A673 (cell line): ENCODE data around the gene GPR32. TPM values are rescaled to one million over a fixed set of nuclear protein-coding genes. Genes with fewer than 3 reads are reported as not detected.

Experiments
- BruUV-seq: library from RNA; stranded (reverse); fragments of 400-500 nt; replicated peaks from 2 replicates; lab custom pipeline; 2021; lab: Mats Ljungman, UMichigan
- CTCF ChIA-PET: fragments of 300-600 bp; sonication (Branson Sonifier 250); formaldehyde crosslinking; loops from one replicate; lab custom pipeline; 2022; ENCODE audit warnings: antibody characterized with exemption; lab: Charles Lee
- POLR2A ChIA-PET: fragments of 300-600 bp; sonication (Branson Sonifier 250); formaldehyde crosslinking; loops from one replicate; lab custom pipeline; 2022; ENCODE audit warnings: antibody characterized with exemption; ENCODE audit not compliant: low non-redundant PET; lab: Charles Lee
- DNase-seq: peaks from one replicate; pipeline ENCODE4 v3.0.0-alpha.2; 2015; ENCODE audit warnings: low spot score
- H3K27ac ChIP-seq: fragments of 200-600 bp; sonication (generic); 2 replicates; pipeline ENCODE4 v1.5.1; 2016; ENCODE audit warnings: mixed run types, low read depth, mild to moderate bottlenecking, mixed read lengths, antibody characterized with exemption, low read length; ENCODE audit not compliant: poor library complexity, severe bottlenecking
- H3K27me3 ChIP-seq: fragments of 200-600 bp; sonication (generic); replicated peaks from 2 replicates; pipeline ENCODE4 v1.6.1; 2017; ENCODE audit warnings: mixed run types, low read depth, mild to moderate bottlenecking, mixed read lengths, antibody characterized with exemption, low read length; ENCODE audit not compliant: insufficient read depth, poor library complexity
- H3K36me3 ChIP-seq: fragments of 200-600 bp; sonication (generic); 2 replicates; pipeline ENCODE4 v1.6.1; 2016; ENCODE audit warnings: mixed run types, mild to moderate bottlenecking, mixed read lengths, antibody characterized with exemption, low read length; ENCODE audit not compliant: insufficient read depth, poor library complexity, severe bottlenecking
- H3K4me1 ChIP-seq: fragments of 200-600 bp; sonication (generic); 2 replicates; pipeline ENCODE4 v1.6.1; 2017; ENCODE audit warnings: mixed run types, mild to moderate bottlenecking, mixed read lengths, antibody characterized with exemption, low read length; ENCODE audit not compliant: insufficient read depth, poor library complexity, severe bottlenecking
- H3K4me3 ChIP-seq: fragments of 200-600 bp; sonication (generic); 2 replicates; pipeline ENCODE4 v1.5.1; 2016; ENCODE audit warnings: low read depth, mixed run types, mild to moderate bottlenecking, mixed read lengths, low read length; ENCODE audit not compliant: poor library complexity, severe bottlenecking
- H3K9me3 ChIP-seq: fragments of 200-600 bp; sonication (generic); 2 replicates; pipeline ENCODE4 v1.6.1; 2016; ENCODE audit warnings: mixed run types, low read depth, mild to moderate bottlenecking, mixed read lengths, antibody characterized with exemption, low read length; ENCODE audit not compliant: poor library complexity, severe bottlenecking
- EZH2 ChIP-seq: fragments of 200-600 bp; sonication (generic); IDR thresholded peaks from 2 replicates; pipeline ENCODE4 v1.6.1; 2017; ENCODE audit warnings: borderline replicate concordance, low read depth, mild to moderate bottlenecking, mixed read lengths, antibody characterized with exemption, low read length; ENCODE audit not compliant: poor library complexity, severe bottlenecking
- intact Hi-C: fragments of 100-400 bp; cut with micrococcal nuclease; formaldehyde crosslinking; loops from one replicate; pipeline ENCODE4 v1.10.0; 2022; ENCODE audit not compliant: unreplicated experiment
- total RNA-seq: library from RNA; stranded (reverse); gene quantifications from 2 replicates; pipeline ENCODE4 v1.2.3, GENCODE V29; 2021
- TF ChIP-seq, protein P1 (sequence below): fragments of 300-800, 200-600 bp; sonication (generic); conservative IDR thresholded peaks from 2 replicates; pipeline ENCODE4 v1.5.1; 2017; ENCODE audit warnings: low read depth, mild to moderate bottlenecking, antibody characterized with exemption, low read length, moderate library complexity, mixed read lengths

GPR32 gene
- total RNA-seq, 1 experiment from 2014 or later, result not detected

DNA sequence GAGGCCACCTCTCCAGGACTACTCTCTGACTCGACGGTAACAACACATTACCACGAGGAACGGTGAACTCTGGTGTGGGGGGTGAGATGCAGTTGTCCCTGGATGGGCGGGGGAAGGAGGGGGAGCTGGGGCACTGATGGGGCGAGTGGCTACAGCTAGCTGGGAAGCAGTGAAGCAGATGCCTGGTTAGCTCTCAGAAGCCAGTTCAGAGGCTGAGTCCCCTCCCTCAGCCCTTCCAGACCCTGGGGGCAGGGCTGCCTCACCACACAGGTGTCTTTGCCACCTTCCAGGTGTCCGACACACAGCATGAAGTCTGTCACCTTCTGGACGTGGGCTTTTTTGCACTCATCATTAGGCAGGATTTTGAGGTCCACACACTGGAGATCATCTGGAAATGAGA is 49.4 kb downstream of the GPR32 start:
- H3K4me1 ChIP-seq, result no peaks in the 10 kb centered on the region
- intact Hi-C loops, result no loop called here
- no peak for TF ChIP-seq EZH2
- TF ChIP-seq, protein P1, sequence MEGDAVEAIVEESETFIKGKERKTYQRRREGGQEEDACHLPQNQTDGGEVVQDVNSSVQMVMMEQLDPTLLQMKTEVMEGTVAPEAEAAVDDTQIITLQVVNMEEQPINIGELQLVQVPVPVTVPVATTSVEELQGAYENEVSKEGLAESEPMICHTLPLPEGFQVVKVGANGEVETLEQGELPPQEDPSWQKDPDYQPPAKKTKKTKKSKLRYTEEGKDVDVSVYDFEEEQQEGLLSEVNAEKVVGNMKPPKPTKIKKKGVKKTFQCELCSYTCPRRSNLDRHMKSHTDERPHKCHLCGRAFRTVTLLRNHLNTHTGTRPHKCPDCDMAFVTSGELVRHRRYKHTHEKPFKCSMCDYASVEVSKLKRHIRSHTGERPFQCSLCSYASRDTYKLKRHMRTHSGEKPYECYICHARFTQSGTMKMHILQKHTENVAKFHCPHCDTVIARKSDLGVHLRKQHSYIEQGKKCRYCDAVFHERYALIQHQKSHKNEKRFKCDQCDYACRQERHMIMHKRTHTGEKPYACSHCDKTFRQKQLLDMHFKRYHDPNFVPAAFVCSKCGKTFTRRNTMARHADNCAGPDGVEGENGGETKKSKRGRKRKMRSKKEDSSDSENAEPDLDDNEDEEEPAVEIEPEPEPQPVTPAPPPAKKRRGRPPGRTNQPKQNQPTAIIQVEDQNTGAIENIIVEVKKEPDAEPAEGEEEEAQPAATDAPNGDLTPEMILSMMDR, result no peak
- no peak overlapping the region for H3K4me3 ChIP-seq
- no peaks in the 10 kb centered on the region for H3K9me3 ChIP-seq
- POLR2A ChIA-PET, result no interaction called here
- H3K27ac ChIP-seq, result no peak overlapping the region
- H3K27me3 ChIP-seq, result peaks cover 7% of the 10 kb centered on the region
- BruUV-seq, result no TSS peak
- H3K36me3 ChIP-seq, result no peaks in the 10 kb centered on the region
- CTCF ChIA-PET, result no interaction called here
- no peak for DNase-seq

DNA sequence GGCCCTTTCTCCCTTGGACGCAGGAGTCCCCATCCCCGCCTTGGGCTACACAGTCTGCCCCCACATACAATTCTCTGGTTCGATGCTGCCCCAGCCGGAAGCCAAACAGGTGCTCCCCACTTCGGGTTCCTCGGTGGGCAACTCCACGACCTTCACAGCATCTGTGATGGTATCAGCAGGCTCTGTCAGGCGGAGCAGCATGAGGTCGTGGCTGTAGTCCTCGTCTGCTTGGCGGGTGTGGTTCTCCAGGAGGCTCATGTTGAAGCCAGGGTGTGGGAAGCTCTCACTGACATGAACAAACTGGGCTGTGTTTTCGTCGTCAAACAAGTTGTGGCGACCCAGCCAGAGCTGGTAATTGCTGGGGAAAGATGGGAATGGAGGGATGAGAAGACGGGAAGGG is 49.8 kb downstream of the GPR32 start:
- Histone ChIP-seq H3K27me3 (peaks cover 7% of the 10 kb centered on the region), H3K27ac (no peak overlapping the region), H3K4me1 (no peaks in the 10 kb centered on the region), H3K36me3 (no peaks in the 10 kb centered on the region), H3K9me3 (no peaks in the 10 kb centered on the region), H3K4me3 (no peak overlapping the region)
- DNase-seq, result no peak
- CTCF ChIA-PET, result no interaction called here
- no TSS peak for BruUV-seq
- TF ChIP-seq, protein P1, result no peak
- no peak for TF ChIP-seq EZH2
- intact Hi-C loops, result no loop called here
- POLR2A ChIA-PET, result no interaction called here

DNA sequence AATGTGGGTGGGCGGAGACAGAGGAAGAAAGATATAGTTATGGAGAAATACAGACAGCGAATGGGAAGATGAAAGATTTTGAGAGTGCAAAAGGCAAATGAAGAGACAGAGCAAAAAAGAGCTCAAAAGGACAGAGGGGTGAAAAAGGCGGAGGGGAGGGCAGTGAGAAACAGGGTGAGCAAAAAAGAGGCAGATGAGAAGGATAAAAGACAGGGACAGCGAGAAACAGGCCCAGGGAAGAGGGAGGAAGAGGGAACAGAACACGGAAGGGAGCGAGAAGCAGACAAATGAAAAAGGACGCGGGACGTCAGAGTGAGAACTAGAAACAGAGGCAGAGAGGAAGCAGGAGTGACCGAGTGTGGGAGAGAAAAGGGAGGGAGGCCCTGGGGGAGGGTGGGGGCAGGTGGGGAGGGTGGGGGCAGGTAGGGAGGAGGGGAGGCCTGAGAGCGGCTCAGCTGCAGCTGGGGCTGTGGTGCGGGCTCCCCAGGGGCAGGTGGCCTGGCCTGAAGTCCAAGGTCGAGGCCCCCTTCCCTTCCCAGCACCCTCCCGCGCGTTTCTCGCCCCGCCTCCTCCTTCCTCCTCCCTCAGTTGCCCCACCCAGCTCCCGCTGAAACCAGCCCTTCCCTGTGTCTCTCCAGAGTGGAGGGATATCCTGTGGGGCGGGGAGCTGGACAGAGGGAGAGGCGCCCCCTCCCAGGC is 50.4 kb downstream of the GPR32 start:
- CTCF ChIA-PET, result no interaction called here
- POLR2A ChIA-PET, result no interaction called here

More for the DNA sequence above, 50.4 kb downstream of the GPR32 start:
- intact Hi-C loops, result no loop called here
- no peaks in the 10 kb centered on the region for H3K9me3 ChIP-seq
- no peak for TF ChIP-seq EZH2
- TF ChIP-seq, protein P1, result no peak
- no peaks in the 10 kb centered on the region for H3K36me3 ChIP-seq
- H3K4me1 ChIP-seq, result no peaks in the 10 kb centered on the region
- BruUV-seq, result no TSS peak
- DNase-seq, result no peak
- no peak overlapping the region for H3K4me3 ChIP-seq
- no peak overlapping the region for H3K27ac ChIP-seq
- peaks cover 10% of the 10 kb centered on the region for H3K27me3 ChIP-seq
